AG09309 (cell line): Measurements from ENCODE around the gene ZBTB12.

ENCODE experiments used
- DNase-seq: peaks from one replicate; pipeline ENCODE4 v3.0.0-alpha.2; 2010; ENCODE audit warnings: low read depth
- H3K4me3 ChIP-seq: 2 replicates; pipeline ENCODE4 v1.5.1; 2011; ENCODE audit warnings: mild to moderate bottlenecking, low read depth, low read length, moderate library complexity; ENCODE audit not compliant: control insufficient read depth
- TF ChIP-seq, protein P1 (sequence below): IDR thresholded peaks from 2 replicates; pipeline ENCODE4 v1.5.1; 2011; ENCODE audit warnings: mild to moderate bottlenecking, low read depth, low read length, inconsistent platforms; ENCODE audit not compliant: insufficient read depth, control insufficient read depth; ENCODE audit errors: missing control alignments

Gene ZBTB12

DNA sequence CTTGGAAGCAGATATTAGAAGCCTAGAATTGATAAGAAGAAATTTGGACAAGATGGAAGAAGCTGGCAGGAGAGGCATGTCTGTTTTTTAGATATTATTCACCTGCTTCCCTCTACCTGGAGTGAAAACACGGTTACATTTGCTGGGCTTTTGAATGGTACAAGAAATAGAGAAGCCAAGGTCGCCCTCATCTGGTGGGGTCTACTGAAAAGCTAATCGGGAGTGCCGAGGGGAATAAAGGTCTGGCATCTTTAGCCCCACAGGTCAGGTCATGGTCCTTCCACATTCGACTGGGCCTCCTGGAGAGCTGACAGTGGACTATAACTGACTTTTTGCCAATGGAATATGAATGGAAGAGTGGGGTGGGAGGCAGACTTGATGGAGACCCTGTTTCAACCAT is 21.1 kb upstream of the ZBTB12 start:
- no peak for DNase-seq
- TF ChIP-seq, protein P1, sequence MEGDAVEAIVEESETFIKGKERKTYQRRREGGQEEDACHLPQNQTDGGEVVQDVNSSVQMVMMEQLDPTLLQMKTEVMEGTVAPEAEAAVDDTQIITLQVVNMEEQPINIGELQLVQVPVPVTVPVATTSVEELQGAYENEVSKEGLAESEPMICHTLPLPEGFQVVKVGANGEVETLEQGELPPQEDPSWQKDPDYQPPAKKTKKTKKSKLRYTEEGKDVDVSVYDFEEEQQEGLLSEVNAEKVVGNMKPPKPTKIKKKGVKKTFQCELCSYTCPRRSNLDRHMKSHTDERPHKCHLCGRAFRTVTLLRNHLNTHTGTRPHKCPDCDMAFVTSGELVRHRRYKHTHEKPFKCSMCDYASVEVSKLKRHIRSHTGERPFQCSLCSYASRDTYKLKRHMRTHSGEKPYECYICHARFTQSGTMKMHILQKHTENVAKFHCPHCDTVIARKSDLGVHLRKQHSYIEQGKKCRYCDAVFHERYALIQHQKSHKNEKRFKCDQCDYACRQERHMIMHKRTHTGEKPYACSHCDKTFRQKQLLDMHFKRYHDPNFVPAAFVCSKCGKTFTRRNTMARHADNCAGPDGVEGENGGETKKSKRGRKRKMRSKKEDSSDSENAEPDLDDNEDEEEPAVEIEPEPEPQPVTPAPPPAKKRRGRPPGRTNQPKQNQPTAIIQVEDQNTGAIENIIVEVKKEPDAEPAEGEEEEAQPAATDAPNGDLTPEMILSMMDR, result no peak
- no peak overlapping the region for H3K4me3 ChIP-seq

DNA sequence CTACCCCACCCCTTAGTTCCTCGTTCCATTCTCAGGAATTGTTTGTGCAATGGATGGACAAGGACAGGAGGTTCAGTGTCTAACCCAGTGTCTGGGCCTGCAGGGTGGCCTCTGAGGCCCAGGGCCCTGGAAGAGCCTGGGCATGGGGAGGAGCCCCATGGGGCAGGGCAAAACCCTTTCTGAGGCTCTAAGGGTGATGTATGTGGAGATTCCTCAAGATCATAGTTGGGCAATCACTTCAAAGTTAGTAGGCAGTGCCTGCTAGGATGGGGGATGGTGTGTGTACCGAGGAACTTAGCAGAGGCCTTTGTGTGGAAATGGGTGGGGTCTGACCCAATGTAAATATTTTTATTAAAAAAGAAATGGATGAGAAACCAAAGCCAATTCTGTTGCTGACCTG is 18.9 kb upstream of the ZBTB12 start:
- DNase-seq, result no peak
- TF ChIP-seq, protein P1, result no peak
- no peak overlapping the region for H3K4me3 ChIP-seq

GRCh38 chr6:31919624-31920303 is 17.9 kb upstream of the ZBTB12 start:
- DNase-seq, result no peak
- TF ChIP-seq, protein P1, result no peak
- H3K4me3 ChIP-seq, result no peak overlapping the region

DNA sequence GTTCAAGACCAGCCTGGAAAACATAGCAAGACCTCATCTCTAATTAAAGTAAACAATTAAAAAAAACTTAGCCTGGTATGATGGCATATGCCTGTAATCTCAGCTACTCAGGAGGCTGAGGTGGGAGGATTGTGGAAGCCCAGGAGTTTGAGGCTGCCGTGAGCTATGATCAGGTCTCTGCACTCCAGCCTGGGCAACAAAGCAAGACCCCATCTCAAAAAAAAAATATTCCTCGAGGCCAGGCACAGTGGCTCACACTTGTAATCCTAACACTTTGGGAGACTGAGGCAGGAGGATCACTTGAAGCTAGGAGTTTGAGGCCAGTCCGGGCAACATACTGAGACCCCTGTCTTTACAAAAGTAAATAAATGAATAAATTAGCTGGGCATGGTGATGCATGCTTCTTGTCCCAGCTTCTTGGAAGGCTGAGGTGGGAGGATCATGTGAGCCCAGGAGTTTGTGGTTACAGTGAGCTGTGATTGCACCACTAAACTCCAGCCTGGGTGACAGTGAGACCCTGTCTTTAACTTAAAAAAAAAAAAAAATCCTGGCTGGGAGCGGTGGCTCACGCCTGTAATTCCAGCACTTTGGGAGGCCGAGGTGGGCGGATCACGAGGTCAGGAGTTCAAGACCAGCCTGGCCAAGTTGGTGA is 16.3 kb upstream of the ZBTB12 start:
- no peak for DNase-seq
- TF ChIP-seq, protein P1, result no peak
- H3K4me3 ChIP-seq, result no peak overlapping the region

- no peak overlapping the region for H3K4me3 ChIP-seq
- TF ChIP-seq, protein P1, result no peak
- DNase-seq, result no peak
Observed at GRCh38 chr6:31915756-31916155, 13.9 kb upstream of the ZBTB12 start.

- DNase-seq, result no peak
- TF ChIP-seq, protein P1, result no peak
- H3K4me3 ChIP-seq, result no peak overlapping the region
Observed at GRCh38 chr6:31915351-31915750, 13.5 kb upstream of the ZBTB12 start.
